K562 (cell line): ENCODE results near the gene ANO8. TPM values are rescaled to one million over a fixed set of nuclear protein-coding genes. Genes with fewer than 3 reads are reported as not detected.
A peak's percentile ranks its signal among the peaks of the same experiment; 100 is the strongest.

Experiments used
- BCOR ChIP-seq: fragments of 450-650 bp; IDR thresholded peaks from 2 replicates; pipeline ENCODE4 v1.6.1; 2016
- CCNT2 ChIP-seq: IDR thresholded peaks from 2 replicates; pipeline ENCODE4 v1.6.1; 2011; ENCODE audit warnings: borderline replicate concordance, low read depth, mild to moderate bottlenecking, moderate library complexity, mixed read lengths, low read length; ENCODE audit not compliant: insufficient read length; ENCODE audit errors: extremely low read depth
- CEBPG ChIP-seq, 3 experiments: fragments of 200-800 bp in 1 of 3; sonication (Bioruptor generic) in 1 of 3; sonication (generic) in 1 of 3; formaldehyde crosslinking in 1 of 3; IDR thresholded peaks in 2 of 3; conservative IDR thresholded peaks in 1 of 3; 2 replicates each; pipeline versions ENCODE4 v1.6.1 to v1.8.0; 2016 to 2022; ENCODE audit warnings: missing compliant biosample characterization in 2 of 3, missing genetic modification characterization in 2 of 3, mild to moderate bottlenecking in 1 of 3, missing genetic modification reagents in 1 of 3
- FOXM1 ChIP-seq, 2 experiments: fragments of 450-650 bp in 1 of 2; sonication (generic) in 1 of 2; formaldehyde crosslinking in 1 of 2; IDR thresholded peaks; 2 replicates each; pipeline versions ENCODE4 v1.6.1 to v1.9.0; 2017 to 2022; ENCODE audit warnings: low read depth in 2 of 2, mild to moderate bottlenecking in 2 of 2, missing genetic modification reagents in 1 of 2, moderate library complexity in 1 of 2
- MYC ChIP-seq, 2 experiments: fragments of 250-450 bp in 1 of 2; sonication (Bioruptor Pico) in 1 of 2; IDR thresholded peaks; 2 replicates each; pipeline versions ENCODE4 v1.5.1 to v1.6.1; 2012 to 2021; ENCODE audit warnings: low read depth in 2 of 2, borderline replicate concordance in 1 of 2, improper control_type of control experiment in 1 of 2, low read length in 1 of 2, mild to moderate bottlenecking in 1 of 2, moderate library complexity in 1 of 2
- TAF7 ChIP-seq: fragments of 450-650 bp; IDR thresholded peaks from 2 replicates; pipeline ENCODE4 v1.6.1; 2016; ENCODE audit warnings: missing genetic modification characterization, missing compliant biosample characterization
- TBL1XR1 ChIP-seq, 2 experiments: IDR thresholded peaks; 2 replicates each; pipeline ENCODE4 v1.6.1; 2012; ENCODE audit warnings: improper control_type of control experiment in 2 of 2, low read length in 2 of 2, mild to moderate bottlenecking in 1 of 2
- YY1 ChIP-seq, 3 experiments: IDR thresholded peaks; 2 replicates each; pipeline ENCODE4 v1.6.1; 2011; ENCODE audit warnings: low read length in 2 of 3, mild to moderate bottlenecking in 2 of 3, moderate library complexity in 2 of 3, borderline replicate concordance in 1 of 3, control low read depth in 1 of 3, low read depth in 1 of 3; ENCODE audit not compliant: insufficient read depth in 3 of 3, insufficient replicate concordance in 2 of 3, control insufficient read depth in 1 of 3, insufficient read length in 1 of 3; ENCODE audit errors: extremely low read depth in 1 of 3
- ZNF41 ChIP-seq: fragments of 250-450 bp; sonication (Bioruptor Pico); conservative IDR thresholded peaks from 2 replicates; pipeline ENCODE4 v1.4.0; 2020; ENCODE audit warnings: mild to moderate bottlenecking
- polyA plus RNA-seq, 8 experiments: library from polyadenylated mRNA; depleted of rRNA in 4 of 8; stranded (reverse) in 5 of 8; unstranded in 3 of 8; fragments of >200 nt; fragmentation: Nextera tagmentation in 2 of 8; fragmentation: Illumina TruSeq in 1 of 8; extraction: Ambion mirVana in 2 of 8; extraction: Trizol in 1 of 8; gene quantifications; 2 replicates each; pipeline versions ENCODE4 v1.2.1 to v1.2.3, GENCODE V29; 2011 to 2014; ENCODE audit warnings: inconsistent platforms in 1 of 8, missing spikeins in 1 of 8
- total RNA-seq, 7 experiments: library from RNA; depleted of rRNA in 6 of 7; stranded (reverse); fragments of >200 nt in 6 of 7; fragmentation: Illumina TruSeq in 2 of 7; extraction: Trizol in 2 of 7; gene quantifications; 2 replicates each; pipeline versions ENCODE4 v1.2.1 to v1.2.3, GENCODE V29; 2011 to 2021; ENCODE audit warnings: low replicate concordance in 1 of 7
- TF ChIP-seq, protein P1 (sequence below): fragments of 250-450 bp; sonication (Bioruptor Pico); IDR thresholded peaks from 2 replicates; pipeline ENCODE4 v1.9.0; 2021; ENCODE audit warnings: mild to moderate bottlenecking, inconsistent platforms
- TF ChIP-seq, protein P2 (sequence below), 2 experiments: fragments of 450-650 bp; conservative IDR thresholded peaks; 2 replicates each; pipeline ENCODE4 v1.6.1; 2017; ENCODE audit warnings: mild to moderate bottlenecking in 2 of 2, moderate library complexity in 2 of 2
- TF ChIP-seq, protein P3 (sequence below): fragments of 250-450 bp; sonication (Bioruptor Pico); IDR thresholded peaks from 2 replicates; pipeline ENCODE4 v1.4.0; 2020; ENCODE audit warnings: borderline replicate concordance
- TF ChIP-seq, protein P4 (sequence below): sonication (generic); formaldehyde crosslinking; IDR thresholded peaks from 2 replicates; pipeline ENCODE4 v1.8.0; 2022; ENCODE audit warnings: mild to moderate bottlenecking, missing genetic modification reagents

The ANO8 gene
- total and polyA plus RNA-seq, 9 of the 15 experiments (the other 6 are each of a cell fraction or from before 2014, with no cell fraction given) = 0.07 to 7.6 (median 2.3) TPM; not detected in 1

DNA sequence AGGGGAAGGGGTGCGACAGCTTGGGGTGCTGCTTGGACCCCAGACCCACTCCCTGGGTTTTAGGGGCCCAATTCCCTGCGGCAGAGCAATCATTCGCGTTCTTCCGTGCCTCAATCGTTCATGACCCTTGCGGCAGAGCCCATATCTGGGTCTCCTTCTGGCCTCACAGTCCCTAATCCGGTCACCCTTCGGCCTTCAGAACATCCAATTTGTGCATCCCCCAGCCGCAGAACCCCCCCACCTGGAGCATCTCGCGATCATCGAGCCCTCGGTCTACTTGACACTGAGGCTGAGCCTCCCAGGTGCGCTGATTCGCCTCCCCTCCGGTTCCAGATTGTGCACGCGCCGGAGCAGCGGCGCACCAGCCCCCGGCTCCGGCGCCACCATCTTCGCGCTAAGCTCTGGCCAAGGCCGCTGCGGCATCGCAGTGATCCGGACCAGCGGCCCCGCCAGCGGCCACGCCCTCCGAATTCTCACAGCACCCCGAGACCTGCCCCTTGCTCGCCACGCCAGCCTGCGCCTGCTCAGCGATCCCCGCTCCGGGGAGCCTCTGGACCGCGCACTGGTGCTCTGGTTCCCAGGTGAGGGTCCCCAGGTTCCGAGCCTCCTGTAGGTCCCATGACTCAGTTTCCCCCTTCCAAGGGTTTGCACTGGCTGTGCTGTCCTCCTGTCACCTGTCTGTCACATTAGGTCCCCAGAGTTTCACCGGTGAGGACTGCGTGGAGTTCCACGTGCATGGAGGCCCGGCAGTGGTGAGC lies 3.2 kb upstream of the ANO8 start (continued):
- TF ChIP-seq BCOR (peak; percentile 57; the same call in 1 of the 2 replicates), TAF7 (tag) (peak; percentile 48; the same call in 1 of the 2 replicates), FOXM1 (IDR thresholded peaks at IDR 0.05; ENCODE audit: low read depth) (no peak), FOXM1 (CRISPR knock-in tag; IDR thresholded peaks at IDR 0.05; ENCODE audit: low read depth) (no peak; the same call in 1 of the 2 replicates), CCNT2 (peak; percentile 27), ZNF41 (CRISPR knock-in tag) (no peak), CEBPG (CRISPR knock-in tag; IDR thresholded peaks at IDR 0.05) (no peak), CEBPG (tag; conservative IDR thresholded peaks at IDR 0.05 in 1 of 2, IDR thresholded peaks at IDR 0.05 in 1 of 2) (no peak), MYC (IDR thresholded peaks at IDR 0.05; ENCODE audit: low read depth, low read length) (no peak), MYC (CRISPR knock-in tag; IDR thresholded peaks at IDR 0.05; ENCODE audit: borderline replicate concordance, low read depth) (peak; percentile 74; the same call in 1 of the 2 replicates), TBL1XR1 (IDR thresholded peaks at IDR 0.05; ENCODE audit: low read length in 2 of 2) (0 out of 4 replicates have a peak, but pooled peaks of 1 of the 2 experiments have one; percentile 21), YY1 (IDR thresholded peaks at IDR 0.05; ENCODE audit: borderline replicate concordance in 1 of 3, control insufficient read depth in 1 of 3, extremely low read depth in 1 of 3, insufficient read depth in 3 of 3, insufficient read length in 1 of 3, insufficient replicate concordance in 2 of 3, low read depth in 1 of 3, low read length in 2 of 3) (peak; percentile 20 to 74 (median 48))
- TF ChIP-seq, protein P1, sequence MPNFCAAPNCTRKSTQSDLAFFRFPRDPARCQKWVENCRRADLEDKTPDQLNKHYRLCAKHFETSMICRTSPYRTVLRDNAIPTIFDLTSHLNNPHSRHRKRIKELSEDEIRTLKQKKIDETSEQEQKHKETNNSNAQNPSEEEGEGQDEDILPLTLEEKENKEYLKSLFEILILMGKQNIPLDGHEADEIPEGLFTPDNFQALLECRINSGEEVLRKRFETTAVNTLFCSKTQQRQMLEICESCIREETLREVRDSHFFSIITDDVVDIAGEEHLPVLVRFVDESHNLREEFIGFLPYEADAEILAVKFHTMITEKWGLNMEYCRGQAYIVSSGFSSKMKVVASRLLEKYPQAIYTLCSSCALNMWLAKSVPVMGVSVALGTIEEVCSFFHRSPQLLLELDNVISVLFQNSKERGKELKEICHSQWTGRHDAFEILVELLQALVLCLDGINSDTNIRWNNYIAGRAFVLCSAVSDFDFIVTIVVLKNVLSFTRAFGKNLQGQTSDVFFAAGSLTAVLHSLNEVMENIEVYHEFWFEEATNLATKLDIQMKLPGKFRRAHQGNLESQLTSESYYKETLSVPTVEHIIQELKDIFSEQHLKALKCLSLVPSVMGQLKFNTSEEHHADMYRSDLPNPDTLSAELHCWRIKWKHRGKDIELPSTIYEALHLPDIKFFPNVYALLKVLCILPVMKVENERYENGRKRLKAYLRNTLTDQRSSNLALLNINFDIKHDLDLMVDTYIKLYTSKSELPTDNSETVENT = peak; percentile 71
- TF ChIP-seq, protein P2, sequence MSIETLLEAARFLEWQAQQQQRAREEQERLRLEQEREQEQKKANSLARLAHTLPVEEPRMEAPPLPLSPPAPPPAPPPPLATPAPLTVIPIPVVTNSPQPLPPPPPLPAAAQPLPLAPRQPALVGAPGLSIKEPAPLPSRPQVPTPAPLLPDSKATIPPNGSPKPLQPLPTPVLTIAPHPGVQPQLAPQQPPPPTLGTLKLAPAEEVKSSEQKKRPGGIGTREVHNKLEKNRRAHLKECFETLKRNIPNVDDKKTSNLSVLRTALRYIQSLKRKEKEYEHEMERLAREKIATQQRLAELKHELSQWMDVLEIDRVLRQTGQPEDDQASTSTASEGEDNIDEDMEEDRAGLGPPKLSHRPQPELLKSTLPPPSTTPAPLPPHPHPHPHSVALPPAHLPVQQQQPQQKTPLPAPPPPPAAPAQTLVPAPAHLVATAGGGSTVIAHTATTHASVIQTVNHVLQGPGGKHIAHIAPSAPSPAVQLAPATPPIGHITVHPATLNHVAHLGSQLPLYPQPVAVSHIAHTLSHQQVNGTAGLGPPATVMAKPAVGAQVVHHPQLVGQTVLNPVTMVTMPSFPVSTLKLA (conservative IDR thresholded peaks at IDR 0.05) = peak in 1 of 2 experiments; percentile 68; a peak in 2 of 4 replicates
- TF ChIP-seq, protein P3, sequence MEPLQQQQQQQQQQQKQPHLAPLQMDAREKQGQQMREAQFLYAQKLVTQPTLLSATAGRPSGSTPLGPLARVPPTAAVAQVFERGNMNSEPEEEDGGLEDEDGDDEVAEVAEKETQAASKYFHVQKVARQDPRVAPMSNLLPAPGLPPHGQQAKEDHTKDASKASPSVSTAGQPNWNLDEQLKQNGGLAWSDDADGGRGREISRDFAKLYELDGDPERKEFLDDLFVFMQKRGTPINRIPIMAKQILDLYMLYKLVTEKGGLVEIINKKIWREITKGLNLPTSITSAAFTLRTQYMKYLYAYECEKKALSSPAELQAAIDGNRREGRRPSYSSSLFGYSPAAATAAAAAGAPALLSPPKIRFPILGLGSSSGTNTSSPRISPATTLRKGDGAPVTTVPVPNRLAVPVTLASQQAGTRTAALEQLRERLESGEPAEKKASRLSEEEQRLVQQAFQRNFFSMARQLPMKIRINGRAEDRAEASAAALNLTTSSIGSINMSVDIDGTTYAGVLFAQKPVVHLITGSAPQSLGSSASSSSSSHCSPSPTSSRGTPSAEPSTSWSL = peak; percentile 43; the same call in 1 of the 2 replicates
- TF ChIP-seq, protein P4, sequence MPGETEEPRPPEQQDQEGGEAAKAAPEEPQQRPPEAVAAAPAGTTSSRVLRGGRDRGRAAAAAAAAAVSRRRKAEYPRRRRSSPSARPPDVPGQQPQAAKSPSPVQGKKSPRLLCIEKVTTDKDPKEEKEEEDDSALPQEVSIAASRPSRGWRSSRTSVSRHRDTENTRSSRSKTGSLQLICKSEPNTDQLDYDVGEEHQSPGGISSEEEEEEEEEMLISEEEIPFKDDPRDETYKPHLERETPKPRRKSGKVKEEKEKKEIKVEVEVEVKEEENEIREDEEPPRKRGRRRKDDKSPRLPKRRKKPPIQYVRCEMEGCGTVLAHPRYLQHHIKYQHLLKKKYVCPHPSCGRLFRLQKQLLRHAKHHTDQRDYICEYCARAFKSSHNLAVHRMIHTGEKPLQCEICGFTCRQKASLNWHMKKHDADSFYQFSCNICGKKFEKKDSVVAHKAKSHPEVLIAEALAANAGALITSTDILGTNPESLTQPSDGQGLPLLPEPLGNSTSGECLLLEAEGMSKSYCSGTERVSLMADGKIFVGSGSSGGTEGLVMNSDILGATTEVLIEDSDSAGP (CRISPR knock-in tag) = no peak; the same call in 1 of the 2 replicates
